GM19328 (cell line): ENCODE results near the gene FANCE.

Experiments
- ATAC-seq: cut with Tn5 transposase; IDR thresholded peaks from one replicate; pipeline ENCODE4 v1.9.1; 2021; ENCODE audit warnings: mild to moderate bottlenecking, moderate library complexity; ENCODE audit not compliant: unreplicated experiment

The FANCE gene, protein sequence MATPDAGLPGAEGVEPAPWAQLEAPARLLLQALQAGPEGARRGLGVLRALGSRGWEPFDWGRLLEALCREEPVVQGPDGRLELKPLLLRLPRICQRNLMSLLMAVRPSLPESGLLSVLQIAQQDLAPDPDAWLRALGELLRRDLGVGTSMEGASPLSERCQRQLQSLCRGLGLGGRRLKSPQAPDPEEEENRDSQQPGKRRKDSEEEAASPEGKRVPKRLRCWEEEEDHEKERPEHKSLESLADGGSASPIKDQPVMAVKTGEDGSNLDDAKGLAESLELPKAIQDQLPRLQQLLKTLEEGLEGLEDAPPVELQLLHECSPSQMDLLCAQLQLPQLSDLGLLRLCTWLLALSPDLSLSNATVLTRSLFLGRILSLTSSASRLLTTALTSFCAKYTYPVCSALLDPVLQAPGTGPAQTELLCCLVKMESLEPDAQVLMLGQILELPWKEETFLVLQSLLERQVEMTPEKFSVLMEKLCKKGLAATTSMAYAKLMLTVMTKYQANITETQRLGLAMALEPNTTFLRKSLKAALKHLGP

DNA sequence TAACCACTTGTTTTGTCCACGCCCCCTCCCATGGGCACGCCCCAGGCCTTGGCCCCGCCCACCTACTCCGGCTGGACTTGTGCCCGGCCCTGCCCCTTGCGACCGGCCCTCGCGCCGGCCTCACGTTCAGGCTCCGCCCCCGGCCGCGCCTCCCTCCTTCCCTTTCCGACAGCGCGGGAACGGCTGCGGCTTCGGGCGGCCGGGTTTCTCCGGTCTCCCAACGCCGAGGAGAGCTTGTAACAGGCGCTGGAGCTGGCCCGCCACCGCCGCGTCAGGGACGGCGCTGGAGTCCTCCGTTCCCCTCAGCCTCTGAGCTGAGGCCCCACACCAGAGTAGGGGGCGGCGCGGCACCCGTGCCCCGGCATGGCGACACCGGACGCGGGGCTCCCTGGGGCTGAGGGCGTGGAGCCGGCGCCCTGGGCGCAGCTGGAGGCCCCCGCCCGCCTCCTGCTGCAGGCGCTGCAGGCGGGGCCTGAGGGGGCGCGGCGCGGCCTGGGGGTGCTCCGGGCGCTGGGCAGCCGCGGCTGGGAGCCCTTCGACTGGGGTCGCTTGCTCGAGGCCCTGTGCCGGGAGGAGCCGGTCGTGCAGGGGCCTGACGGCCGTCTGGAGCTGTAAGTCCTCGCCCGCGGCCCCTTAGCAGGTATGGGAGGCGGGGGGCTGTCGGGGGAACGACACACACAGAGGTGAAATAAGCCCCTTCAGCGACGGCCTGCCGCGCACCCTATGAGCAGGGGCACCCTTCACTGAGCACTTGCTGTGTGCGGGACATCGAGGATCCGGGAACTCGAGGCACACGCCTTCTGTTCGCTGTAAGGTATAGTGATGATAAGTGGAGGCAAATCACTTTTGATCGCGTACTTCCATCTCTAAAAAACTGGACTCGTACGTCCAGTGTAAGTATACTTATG is at the start of gene FANCE:
TSS of gene FANCE (plus strand) at position 156 of the 908 bp plus-strand sequence. CDS start at position 364, 208 bp downstream.
- ATAC-seq, result peak; percentile 88

DNA sequence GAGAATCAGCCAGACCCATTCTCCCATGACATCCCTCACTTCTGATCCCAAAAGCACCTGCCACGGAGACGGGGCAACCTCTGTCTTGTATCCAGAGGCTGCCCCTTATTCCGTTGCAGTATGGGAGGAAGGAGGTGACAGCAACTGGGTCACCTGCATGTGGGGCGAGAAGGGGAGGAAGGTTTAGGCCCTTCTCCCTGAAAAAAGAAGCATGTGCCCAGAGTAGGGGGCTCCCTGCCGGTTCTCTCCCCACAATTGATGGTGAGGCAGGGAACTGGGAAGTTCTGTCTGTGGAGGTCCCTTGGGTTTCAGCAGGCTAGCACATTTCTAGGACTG is 49.3 kb upstream of the FANCE start:
- no peak for ATAC-seq

DNA sequence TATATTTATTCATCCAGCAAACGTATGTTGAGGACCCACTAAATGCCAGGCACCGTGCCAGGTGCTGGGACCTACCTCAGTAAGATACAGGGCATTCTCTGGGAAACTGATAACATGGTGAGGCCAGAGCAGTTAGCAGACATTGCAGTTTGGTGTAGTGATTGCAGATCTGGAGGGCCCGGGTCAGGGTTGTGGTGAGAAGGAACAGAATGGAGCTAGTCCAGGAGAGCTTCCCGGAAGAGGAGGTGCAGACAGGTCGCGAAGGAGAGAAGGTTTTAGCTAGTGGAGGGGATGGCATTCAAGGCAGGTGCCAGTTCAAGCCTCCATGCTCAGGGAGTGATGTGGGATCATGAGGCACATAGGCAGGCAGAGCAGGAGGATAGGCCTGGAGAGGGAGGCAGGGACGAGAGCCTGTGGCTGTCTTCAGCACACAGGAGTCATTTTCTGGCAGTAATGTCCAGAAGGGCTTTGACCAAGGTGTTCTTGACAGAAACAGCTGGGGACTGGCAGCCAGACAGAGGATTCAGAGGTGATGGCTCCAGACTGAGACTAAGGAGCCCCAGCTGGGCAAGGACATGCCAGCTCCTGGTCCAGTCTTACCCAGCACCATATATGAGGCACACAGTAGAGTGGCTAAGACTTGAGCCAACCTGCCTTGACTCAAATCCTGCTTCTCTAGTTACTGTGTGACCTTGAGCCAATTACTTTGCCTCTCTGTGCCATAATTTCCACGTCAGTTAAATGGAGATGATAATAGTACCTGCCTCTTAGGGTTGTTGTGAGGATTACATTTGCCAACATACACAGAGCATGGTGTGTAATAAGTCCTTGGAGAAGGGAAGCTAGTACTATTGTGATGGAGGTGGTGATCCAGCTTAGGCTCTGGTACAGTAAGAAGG is 48.3 kb upstream of the FANCE start:
- ATAC-seq, result no peak

DNA sequence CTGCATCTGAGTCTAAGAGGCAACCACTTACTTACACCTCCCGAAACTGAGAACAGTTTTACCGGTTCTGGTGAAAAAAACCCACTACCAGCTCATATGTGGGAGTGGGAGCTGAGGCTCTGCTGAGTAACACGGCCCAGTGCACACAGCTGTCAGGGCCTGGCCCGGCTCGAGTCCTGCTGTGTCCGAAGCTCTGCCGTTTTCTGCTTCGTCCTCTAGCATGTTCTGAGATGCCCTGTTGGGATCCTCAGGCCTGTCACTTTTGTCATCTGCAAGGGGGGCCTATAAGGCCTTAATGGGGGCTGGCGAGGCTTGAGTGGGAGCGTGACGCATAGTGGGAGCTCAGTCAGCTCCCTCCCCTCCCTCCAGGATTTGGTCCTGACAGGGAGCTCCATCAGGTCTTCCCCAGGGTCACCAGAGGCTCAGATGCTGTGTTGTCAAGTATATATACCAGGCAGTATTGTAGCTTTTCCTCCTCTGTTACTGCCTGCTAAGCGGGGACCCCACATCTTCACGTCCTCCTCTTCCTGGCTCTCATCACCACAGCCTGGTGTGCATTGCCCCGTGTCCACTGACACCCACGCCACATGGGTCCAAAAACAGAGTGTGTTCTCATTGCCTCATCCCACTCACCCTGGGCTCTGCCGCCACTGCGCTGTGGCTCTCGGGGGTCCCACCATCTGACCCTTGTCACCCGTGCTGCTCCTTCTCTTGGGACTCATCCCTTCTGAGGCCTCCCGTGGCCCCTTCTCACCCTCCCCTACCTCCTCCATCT is 45.2 kb upstream of the FANCE start:
- ATAC-seq, result no peak

DNA sequence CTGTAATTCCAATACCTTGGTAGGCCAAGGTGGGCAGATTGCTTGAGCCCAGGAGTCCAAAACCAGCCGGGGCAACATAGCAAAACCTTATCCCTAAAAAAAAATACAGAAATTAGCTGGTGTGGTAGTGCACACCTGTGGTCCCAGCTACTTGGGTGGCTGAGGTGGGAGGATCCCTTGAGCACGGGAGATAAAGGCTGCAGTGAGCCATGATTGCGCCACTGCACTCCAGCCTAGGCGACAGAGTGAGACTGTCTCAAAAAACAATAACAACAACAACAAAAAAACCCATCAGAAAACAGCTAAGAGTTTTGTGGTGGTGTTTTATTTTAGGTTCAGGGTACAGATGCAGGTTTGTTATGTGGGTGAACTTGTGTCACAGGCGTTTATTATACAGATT is 42.9 kb upstream of the FANCE start:
- ATAC-seq, result no peak

DNA sequence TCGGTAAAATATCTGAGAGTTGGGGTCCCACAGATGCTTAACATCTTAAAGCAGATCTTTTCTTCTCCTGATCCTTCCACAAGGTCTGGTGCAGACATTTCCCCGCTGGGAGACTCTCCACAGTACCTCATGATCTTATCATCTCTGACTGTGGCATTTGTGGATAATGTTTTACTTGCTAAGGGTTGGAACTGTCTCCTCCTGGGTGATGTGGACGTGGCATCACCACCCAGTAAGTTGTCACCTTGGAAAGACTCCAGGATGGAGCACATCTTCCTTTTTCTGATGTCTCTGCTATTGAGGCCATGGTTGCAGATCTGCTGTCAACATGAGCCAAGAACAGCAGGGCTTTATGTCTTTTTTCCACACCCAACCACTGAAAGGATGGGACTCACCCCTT is 42.0 kb upstream of the FANCE start:
- no peak for ATAC-seq

DNA sequence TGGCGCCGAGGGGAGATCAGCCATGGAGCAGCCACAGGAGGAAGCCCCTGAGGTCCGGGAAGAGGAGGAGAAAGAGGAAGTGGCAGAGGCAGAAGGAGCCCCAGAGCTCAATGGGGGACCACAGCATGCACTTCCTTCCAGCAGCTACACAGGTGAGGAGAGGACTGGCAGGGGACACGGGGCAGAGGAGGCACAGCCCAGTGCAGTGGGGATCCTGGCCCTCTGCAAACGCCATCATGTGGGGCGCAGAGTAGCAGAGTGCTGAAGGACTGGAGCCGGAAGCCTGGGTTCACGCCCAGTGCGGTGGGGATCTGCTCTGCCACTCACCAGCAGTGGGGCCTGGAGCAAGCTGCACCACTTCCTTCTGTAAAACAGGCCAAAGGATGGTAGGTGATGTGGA is 41.1 kb upstream of the FANCE start:
- no peak for ATAC-seq

DNA sequence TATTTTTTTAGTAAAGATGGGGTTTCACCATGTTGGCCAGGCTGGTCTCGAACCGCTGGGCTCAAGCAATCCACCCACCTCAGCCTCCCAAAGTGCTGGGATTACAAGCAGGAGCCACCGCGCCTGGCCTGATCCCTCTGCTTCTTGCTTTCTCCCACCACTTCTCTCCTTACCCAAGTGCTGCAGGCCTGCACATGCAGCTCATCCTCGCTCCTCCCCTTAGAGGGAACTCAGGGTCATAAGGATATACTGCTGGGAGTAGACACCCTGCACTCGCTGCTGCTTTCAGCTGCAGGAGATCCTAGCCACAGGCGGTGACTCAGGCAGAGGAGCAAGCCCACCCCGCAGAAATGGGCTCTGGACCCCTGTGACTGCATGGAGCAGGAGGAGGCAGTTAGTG is 40.0 kb upstream of the FANCE start:
- no peak for ATAC-seq

DNA sequence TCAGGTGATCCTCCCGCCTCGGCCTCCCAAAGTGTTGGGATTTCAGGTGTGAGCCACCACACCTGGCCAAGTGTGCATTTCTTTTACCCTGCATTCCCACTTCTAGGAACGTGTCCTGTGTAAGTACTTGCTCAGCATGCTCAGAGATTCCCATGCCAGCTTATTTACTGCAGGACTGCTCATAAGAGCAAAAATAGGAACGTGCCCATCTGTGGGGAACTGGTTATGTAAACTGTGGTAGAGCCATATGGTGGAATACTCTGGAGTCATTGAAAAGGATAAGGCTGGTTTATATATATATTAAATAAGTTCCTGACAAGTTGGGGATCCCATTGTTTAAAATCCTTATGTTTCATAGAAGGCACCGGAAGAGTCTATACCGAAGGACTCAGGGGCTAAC is 38.2 kb upstream of the FANCE start:
- ATAC-seq, result no peak

DNA sequence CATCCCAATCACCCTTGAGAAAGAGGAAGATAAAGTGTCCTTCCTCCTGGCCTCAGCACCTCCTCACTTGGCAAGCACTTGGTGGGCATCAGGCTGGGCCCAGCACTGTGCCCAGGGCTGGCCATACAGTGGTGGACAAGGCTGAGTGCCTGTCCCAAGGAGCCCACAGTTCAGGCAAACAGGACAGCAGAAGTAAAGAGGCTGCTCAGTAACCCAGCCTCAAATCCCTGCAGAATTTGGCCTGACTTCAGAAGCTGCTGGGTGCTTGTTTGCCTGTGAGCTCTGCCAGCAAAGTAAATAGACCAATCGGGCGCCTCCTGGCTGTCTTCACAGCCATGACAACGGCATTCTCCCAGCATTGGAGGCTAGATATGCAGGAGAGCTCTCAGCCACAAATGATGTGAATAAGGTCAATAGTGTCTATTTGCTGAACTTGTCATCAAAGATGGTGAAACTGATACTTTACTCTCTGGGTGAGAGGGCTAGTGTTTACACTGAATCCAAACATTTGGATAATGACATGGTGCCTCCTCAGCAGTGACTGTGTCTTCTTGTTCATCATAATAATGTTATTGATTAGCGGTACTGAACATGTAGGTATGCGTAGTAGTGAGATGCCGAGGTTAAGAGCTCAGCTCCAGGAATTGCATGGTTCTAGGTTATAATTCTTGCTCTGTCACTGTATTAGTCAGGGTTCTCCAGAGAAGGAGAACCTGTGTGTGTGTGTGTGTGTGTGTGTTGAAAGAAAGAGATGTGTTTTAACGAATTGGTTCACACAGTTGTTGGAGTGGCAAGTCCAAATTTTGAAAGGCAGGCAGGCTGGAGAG is 36.9 kb upstream of the FANCE start:
- no peak for ATAC-seq

DNA sequence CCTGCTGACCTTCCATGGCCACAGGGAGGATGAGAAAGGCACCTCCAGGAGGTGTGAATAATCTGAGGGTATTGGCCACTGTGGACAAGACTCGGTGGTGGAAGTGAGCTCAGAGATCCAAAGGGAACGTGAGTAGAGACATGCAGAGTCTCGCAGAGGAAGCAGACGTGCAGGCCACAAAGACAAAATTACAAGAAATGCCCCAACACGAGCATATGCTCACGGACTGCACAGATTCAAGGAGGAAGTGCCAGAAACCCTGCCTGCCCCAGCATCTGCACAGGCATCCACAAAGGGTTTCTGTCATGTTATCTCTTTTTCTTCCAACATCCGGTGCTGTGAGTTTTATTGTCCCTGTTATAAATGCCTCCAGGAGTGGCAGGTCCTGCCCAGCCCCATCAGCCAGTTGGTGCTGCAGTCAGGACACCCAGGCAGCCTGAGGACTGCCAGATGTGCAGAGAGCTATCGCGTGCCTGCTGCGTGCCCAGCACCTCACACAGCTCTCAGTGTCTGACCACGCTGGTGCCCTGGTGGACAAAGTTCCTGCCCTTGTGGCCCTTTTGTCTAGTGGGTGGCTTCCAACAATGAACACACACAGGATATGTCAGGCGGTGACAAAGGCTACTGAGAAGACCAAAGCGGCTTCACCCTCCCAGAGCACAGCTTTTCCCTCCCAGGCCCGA is 34.0 kb upstream of the FANCE start:
- ATAC-seq, result no peak

DNA sequence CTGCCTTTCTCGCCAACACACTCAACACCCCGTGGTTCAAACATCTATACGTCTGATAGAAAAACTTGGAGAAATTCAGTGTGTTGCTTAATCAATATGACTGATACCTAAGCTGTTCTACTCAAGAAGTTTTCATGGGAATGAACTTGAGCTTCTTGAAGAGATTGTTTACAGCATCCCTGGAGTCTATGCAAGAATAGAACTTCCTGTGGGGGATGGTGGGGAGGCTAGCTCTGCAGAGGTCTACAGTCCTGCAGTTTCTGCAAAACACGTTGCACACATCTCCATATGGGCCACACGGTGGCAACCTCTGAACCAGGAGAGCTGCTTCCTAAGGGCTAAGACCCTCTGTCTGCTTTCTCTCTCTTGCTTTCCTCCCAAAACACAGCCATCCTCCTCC is 32.7 kb upstream of the FANCE start:
- ATAC-seq, result no peak

DNA sequence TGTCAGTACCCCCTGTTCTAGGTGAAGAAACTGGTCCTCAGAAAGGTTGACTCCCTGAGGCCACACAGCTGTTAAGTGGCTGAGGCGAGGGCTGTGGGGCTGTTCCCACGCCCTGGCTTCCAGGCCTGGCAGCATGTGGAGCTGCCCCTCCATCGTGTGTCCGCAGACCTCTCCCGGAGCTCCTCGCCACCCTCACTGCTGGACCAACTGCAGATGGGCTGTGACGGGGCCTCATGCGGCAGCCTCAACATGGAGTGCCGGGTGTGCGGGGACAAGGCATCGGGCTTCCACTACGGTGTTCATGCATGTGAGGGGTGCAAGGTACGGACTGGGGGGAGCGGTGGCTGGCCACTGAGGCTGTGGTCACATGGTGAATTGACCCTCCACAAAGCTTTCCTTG is 32.2 kb upstream of the FANCE start:
- ATAC-seq, result no peak

DNA sequence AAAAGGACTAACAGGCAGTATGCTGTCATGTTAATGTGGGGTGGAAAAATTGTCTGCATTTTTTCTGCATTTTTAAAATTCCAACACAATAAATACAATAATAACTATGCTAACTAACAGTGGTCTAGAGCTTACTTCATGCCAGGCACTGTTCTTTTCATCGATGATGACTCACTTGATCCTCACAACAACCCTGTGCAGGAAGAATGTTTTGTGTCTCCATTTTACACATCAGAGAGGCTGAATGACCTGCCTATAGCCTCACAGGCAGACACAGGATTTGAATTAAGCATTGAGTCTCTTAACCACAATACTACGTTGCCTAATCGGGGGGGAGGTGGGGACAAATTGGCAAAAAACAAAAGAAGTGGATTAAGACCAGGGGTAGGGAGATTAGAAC is 26.9 kb upstream of the FANCE start:
- ATAC-seq, result no peak

DNA sequence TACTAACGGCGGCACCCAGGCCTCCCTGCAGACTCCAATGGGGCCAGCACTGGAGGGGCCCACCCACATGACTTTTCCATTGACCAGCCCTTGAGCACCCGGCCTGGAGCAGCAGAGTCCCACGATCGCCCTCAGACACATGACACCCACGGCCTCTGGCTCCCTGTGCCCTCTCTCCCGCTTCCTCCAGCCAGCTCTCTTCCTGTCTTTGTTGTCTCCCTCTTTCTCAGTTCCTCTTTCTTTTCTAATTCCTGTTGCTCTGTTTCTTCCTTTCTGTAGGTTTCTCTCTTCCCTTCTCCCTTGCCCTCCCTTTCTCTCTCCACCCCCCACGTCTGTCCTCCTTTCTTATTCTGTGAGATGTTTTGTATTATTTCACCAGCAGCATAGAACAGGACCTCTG is 26.1 kb upstream of the FANCE start:
- ATAC-seq, result no peak

DNA sequence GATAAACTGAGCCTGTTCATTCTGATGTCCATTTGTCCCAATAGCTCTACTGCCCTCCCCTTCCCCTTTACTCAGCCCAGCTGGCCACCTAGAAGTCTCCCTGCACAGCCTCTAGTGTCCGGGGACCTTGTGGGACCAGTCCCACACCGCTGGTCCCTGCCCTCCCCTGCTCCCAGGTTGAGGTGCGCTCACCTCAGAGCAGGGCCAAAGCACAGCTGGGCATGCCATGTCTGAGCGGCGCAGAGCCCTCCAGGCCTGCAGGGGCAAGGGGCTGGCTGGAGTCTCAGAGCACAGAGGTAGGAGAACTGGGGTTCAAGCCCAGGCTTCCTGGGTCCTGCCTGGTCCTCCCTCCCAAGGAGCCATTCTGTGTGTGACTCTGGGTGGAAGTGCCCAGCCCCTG is 24.7 kb upstream of the FANCE start:
- no peak for ATAC-seq

DNA sequence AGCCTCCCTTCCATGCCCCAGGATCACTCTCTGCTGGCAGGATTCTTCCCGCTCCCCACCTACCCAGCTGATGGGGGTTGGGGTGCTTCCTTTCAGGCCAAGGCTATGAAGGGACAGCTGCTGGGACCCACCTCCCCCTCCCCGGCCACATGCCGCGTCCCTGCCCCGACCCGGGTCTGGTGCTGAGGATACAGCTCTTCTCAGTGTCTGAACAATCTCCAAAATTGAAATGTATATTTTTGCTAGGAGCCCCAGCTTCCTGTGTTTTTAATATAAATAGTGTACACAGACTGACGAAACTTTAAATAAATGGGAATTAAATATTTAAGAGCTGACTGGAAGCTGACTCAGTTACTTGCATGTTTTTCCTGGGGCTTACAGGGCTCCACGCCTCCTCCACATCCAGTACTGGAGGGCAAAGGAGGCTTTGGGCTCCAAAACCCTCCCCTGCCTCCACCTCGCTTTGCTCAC is 24.3 kb upstream of the FANCE start:
- ATAC-seq, result no peak

DNA sequence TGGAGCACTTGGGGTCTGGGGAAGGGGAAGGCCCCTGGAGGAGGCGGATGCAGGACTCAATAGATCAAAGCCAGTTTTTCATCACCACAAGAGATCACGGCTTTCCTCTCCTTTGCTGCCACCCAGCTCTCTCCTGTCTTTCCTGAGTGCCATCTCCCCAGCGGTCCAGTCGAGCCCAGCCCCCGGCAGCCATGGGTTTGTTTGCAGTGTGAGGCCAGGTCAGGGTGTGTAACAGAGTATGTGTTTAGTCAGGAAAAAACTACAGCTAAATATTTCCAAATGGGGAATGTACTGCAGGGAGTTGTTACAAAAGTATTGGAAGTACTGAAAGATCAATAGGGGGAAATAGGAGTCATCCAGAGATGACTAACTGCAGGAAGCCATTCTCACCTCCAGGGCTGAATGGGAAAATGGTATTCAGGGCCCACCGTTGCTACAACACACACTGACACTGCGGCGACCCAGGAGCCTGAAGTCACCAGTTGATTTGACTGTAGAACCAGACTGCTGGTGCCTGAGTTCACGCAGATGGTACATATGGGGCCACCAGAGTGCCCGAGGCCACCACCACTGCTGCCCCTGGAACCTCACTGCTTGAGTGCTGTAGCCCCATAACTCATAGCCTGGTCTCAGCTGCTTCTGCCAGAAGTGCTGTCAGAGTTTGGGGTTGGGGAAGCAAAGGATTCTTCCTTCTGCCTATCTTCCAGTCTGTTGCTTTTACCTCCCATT is 23.6 kb upstream of the FANCE start:
- ATAC-seq, result no peak
